Measurements from ENCODE around the gene PDZD2.
"Not testable (repeated sequence)": the region's sequence is repeated elsewhere in the genome, so short reads cannot be mapped to it uniquely, and the experiment has no call there.

Gene PDZD2

GRCh38 chr5:31935496-31936369 is 296.8 kb downstream of the PDZD2 start:
- DNase-seq (ENCODE audit: low read depth) = no peak

GRCh38 chr5:31936683-31937082 is 297.8 kb downstream of the PDZD2 start:
- no peak for DNase-seq (ENCODE audit: low read depth)

- DNase-seq (ENCODE audit: low read depth) = no peak
Observed at GRCh38 chr5:31937226-31937625, 298.3 kb downstream of the PDZD2 start.

- no peak for DNase-seq (ENCODE audit: low read depth)
Observed at GRCh38 chr5:31937703-31938102, 298.8 kb downstream of the PDZD2 start.

- no peak for DNase-seq (ENCODE audit: low read depth)
Observed at GRCh38 chr5:31939151-31939550, 300.2 kb downstream of the PDZD2 start.

GRCh38 chr5:31941151-31941755 is 302.3 kb downstream of the PDZD2 start:
- DNase-seq (ENCODE audit: low read depth) = no peak

- no peak for DNase-seq (ENCODE audit: low read depth)
Observed at GRCh38 chr5:31942546-31942945, 303.6 kb downstream of the PDZD2 start.

- no peak for DNase-seq (ENCODE audit: low read depth)
Observed at GRCh38 chr5:31944684-31945445, 305.9 kb downstream of the PDZD2 start.

GRCh38 chr5:31948006-31948405 is 309.1 kb downstream of the PDZD2 start:
- no peak for DNase-seq (ENCODE audit: low read depth)

- no peak for DNase-seq (ENCODE audit: low read depth)
Observed at GRCh38 chr5:31952067-31952466, 313.1 kb downstream of the PDZD2 start.

- DNase-seq (ENCODE audit: low read depth) = no peak
Observed at GRCh38 chr5:31954091-31954490, 315.2 kb downstream of the PDZD2 start.

- no peak for DNase-seq (ENCODE audit: low read depth)
Observed at GRCh38 chr5:31957151-31957550, 318.2 kb downstream of the PDZD2 start.

GRCh38 chr5:31962351-31962751 is 323.4 kb downstream of the PDZD2 start:
- DNase-seq (ENCODE audit: low read depth) = no peak

GRCh38 chr5:31962871-31963307 is 324.0 kb downstream of the PDZD2 start:
- DNase-seq (ENCODE audit: low read depth) = no peak

- DNase-seq (ENCODE audit: low read depth) = no peak
Observed at GRCh38 chr5:31963358-31964006, 324.6 kb downstream of the PDZD2 start.

GRCh38 chr5:31964007-31964360 is 325.1 kb downstream of the PDZD2 start:
- DNase-seq (ENCODE audit: low read depth) = no peak

GRCh38 chr5:31965227-31965626 is 326.3 kb downstream of the PDZD2 start:
- no peak for DNase-seq (ENCODE audit: low read depth)

- DNase-seq (ENCODE audit: low read depth) = no peak
Observed at GRCh38 chr5:31966936-31967335, 328.0 kb downstream of the PDZD2 start.

- DNase-seq (ENCODE audit: low read depth) = no peak
Observed at GRCh38 chr5:31967461-31967860, 328.5 kb downstream of the PDZD2 start.

GRCh38 chr5:31972558-31972957 is 333.6 kb downstream of the PDZD2 start:
- no peak for DNase-seq (ENCODE audit: low read depth)

GRCh38 chr5:31975189-31975612 is 336.3 kb downstream of the PDZD2 start:
- not testable (repeated sequence) for DNase-seq (ENCODE audit: low read depth)

GRCh38 chr5:31976169-31976568 is 337.2 kb downstream of the PDZD2 start:
- no peak for DNase-seq (ENCODE audit: low read depth)

Data from activated gamma-delta T cell treated with anti-CD3 and anti-CD28 coated beads, Interleukin-2, amount 50 U/mL, for 16 hours (primary cell).